PFSK-1 (cell line): ENCODE data around the gene KLF16.

Experiments
- FOXP2 ChIP-seq: optimal IDR thresholded peaks from 2 replicates; pipeline ENCODE3; 2011; ENCODE audit warnings: borderline replicate concordance, control low read depth, inconsistent platforms; ENCODE audit not compliant: insufficient read depth; ENCODE audit errors: extremely low read length, extremely low read depth
- POLR2AphosphoS5 ChIP-seq: IDR thresholded peaks from 2 replicates; pipeline ENCODE4 v1.6.1; 2012; ENCODE audit warnings: low read depth, mild to moderate bottlenecking, control low read depth, low read length, moderate library complexity
- REST ChIP-seq, 2 experiments: IDR thresholded peaks; 2 replicates each; pipeline versions ENCODE4 v1.6.1 to v1.8.0; 2011 to 2012; ENCODE audit warnings: low read depth in 2 of 2, low read length in 2 of 2, control low read depth in 1 of 2, inconsistent platforms in 1 of 2, mild to moderate bottlenecking in 1 of 2, moderate library complexity in 1 of 2; ENCODE audit not compliant: insufficient read depth in 1 of 2
- SIN3A ChIP-seq: IDR thresholded peaks from 2 replicates; pipeline ENCODE4 v1.6.1; 2012; ENCODE audit warnings: mild to moderate bottlenecking, low read length, moderate library complexity, borderline replicate concordance; ENCODE audit not compliant: insufficient read depth
- TAF1 ChIP-seq: IDR thresholded peaks from 2 replicates; pipeline ENCODE4 v1.6.1; 2012; ENCODE audit warnings: low read length, control low read depth, borderline replicate concordance; ENCODE audit not compliant: insufficient read depth

Gene KLF16

DNA sequence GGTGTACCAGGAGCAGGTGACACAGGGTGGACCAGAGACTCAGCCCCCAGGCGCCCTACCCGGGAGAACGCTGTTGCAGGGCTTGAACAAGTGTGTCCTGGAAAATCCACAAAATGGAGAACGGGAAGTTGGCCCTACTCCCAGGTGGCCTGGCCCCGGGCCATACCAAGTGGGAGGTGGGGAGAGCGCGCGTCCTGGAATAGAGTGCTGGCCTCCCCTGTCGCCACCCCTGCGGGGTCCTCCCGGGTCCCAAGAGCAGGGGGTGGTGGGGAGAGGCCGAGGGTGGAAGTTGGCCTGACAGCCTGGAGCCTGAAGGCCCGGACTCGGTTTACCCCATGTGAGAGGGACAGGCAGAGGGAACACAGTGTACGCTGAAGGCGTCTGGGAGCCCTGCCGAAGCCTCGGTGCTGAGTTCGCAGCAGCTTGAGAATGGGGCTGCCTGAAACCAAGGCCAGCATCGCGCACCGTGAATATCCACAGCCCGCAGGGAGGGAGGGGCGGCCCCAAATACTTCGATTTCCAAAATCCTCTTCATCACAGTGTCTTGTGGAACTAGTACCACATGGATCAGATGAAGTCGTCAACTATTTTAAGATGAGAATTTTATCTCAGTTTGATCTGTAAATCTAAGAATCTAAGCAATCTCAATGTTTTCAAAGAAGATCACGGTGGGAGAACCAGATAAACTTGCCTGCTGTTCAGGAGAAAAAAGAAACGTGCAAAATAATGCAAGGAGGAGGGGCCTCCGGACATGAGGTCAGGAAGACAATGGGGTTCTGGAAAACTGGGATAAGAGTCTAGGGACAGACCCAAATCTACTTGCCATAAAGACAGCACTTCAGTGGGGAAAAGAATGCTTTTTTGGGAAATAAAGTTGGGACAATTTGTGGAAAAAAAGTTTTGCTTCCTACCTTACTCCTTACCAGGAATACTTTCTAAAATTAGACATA is 10.4 kb upstream of the KLF16 start:
- TF ChIP-seq TAF1 (peak; percentile 17; the same call in 1 of the 2 replicates), POLR2AphosphoS5 (no peak)

DNA sequence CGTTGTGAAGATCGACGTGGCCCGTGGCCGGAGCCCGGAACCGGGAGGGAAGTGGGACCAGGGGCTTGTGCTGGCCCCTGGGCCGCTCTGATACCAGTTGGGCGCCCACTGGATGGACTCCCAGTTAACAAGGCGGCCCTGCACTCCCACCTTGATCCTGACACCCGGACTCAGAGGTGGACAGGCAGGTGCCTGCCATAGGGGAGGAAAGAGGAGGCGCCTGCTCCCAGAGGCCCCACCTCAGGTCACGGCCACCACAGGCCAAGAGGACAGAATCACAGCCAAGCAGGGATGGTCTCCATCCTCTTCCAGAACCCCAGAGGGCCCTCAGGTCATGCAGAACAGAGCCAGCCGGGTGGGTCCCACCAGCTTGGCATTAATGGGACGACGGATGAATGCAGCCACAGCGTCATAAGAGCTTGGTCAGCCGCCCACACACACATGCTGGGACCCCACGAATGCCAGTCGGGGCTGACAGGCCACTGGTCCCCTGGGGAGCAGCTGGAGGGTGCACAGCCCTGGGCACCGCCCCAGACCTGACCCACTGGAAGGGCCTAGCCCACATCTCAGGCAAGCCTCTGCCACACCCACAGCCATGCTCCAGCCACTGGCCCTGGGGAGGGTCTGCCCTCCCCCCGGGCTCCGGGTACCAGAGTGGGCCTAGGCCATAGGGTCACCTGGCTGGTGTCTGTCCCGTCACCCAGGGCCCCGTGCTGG is 9.6 kb upstream of the KLF16 start:
- no peak for TF ChIP-seq REST (IDR thresholded peaks at IDR 0.05; ENCODE audit: insufficient read depth in 1 of 2, low read depth in 2 of 2, low read length in 2 of 2)
- TF ChIP-seq TAF1, result no peak
- TF ChIP-seq FOXP2, result no peak
- no peak for TF ChIP-seq POLR2AphosphoS5
- TF ChIP-seq SIN3A, result no peak

- TF ChIP-seq POLR2AphosphoS5 (no peak), TAF1 (no peak), SIN3A (no peak), REST (IDR thresholded peaks at IDR 0.05; ENCODE audit: insufficient read depth in 1 of 2, low read depth in 2 of 2, low read length in 2 of 2) (no peak), FOXP2 (no peak)
These were observed 8.3 kb upstream of the KLF16 start for GRCh38 chr19:1871630-1872029.

GRCh38 chr19:1871140-1871597 is 7.8 kb upstream of the KLF16 start:
- TF ChIP-seq SIN3A (no peak), REST (IDR thresholded peaks at IDR 0.05; ENCODE audit: insufficient read depth in 1 of 2, low read depth in 2 of 2, low read length in 2 of 2) (no peak), POLR2AphosphoS5 (no peak), FOXP2 (no peak), TAF1 (no peak)

GRCh38 chr19:1868971-1869370 is 5.6 kb upstream of the KLF16 start:
- no peak for TF ChIP-seq FOXP2
- TF ChIP-seq POLR2AphosphoS5, result no peak
- no peak for TF ChIP-seq SIN3A
- no peak for TF ChIP-seq TAF1
- no peak for TF ChIP-seq REST (IDR thresholded peaks at IDR 0.05; ENCODE audit: insufficient read depth in 1 of 2, low read depth in 2 of 2, low read length in 2 of 2)
